Naive thymus-derived CD4-positive, alpha-beta T cell (primary cell): ENCODE results near the gene BNIPL. TPM values are rescaled to one million over a fixed set of nuclear protein-coding genes. Genes with fewer than 3 reads are reported as not detected.

Experiments
- ATAC-seq: fragments of 150-1000 bp; cut with Tn5 transposase; 2 replicates; pipeline ENCODE4 v1.10.0; 2021; ENCODE audit warnings: mild to moderate bottlenecking, moderate library complexity
- CTCF ChIA-PET: fragments of 350-600 bp; sonication (Branson Sonifier 250); formaldehyde crosslinking; loops from one replicate; lab custom pipeline; 2021; ENCODE audit warnings: antibody characterized with exemption; lab: Charles Lee
- POLR2A ChIA-PET: fragments of 350-600 bp; sonication (Branson Sonifier 250); formaldehyde crosslinking; loops from one replicate; lab custom pipeline; 2021; ENCODE audit warnings: antibody characterized with exemption, inconsistent platforms; lab: Charles Lee
- DNase-seq, 9 donors: peaks; one replicate each; pipeline versions ENCODE4 v3.0.0 to v3.0.0-alpha.2; 2020 to 2022; ENCODE audit warnings: mixed read lengths in 1 of 9
- H3K27ac ChIP-seq: one replicate; pipeline ENCODE4 v1.7.0; 2013; ENCODE audit warnings: mild to moderate bottlenecking, low read depth, low read length, moderate library complexity
- H3K27me3 ChIP-seq, 2 donors: one replicate each; pipeline ENCODE4 v1.7.0; 2013; ENCODE audit warnings: low read length in 2 of 2, mild to moderate bottlenecking in 2 of 2, moderate library complexity in 2 of 2; ENCODE audit not compliant: control insufficient read depth in 2 of 2, insufficient read depth in 2 of 2
- H3K36me3 ChIP-seq, 3 experiments: 1 replicate in 2 of 3; 2 replicates in 1 of 3; pipeline ENCODE4 v1.7.0; 2013; ENCODE audit warnings: low read length in 3 of 3, mild to moderate bottlenecking in 3 of 3, moderate library complexity in 1 of 3; ENCODE audit not compliant: insufficient read depth in 3 of 3, control insufficient read depth in 2 of 3
- H3K4me1 ChIP-seq, 2 donors: one replicate each; pipeline ENCODE4 v1.7.0; 2013; ENCODE audit warnings: low read length in 2 of 2, mild to moderate bottlenecking in 2 of 2, moderate library complexity in 1 of 2; ENCODE audit not compliant: control insufficient read depth in 2 of 2, insufficient read depth in 2 of 2
- H3K4me3 ChIP-seq: 2 replicates; pipeline ENCODE4 v1.7.0; 2013; ENCODE audit warnings: mild to moderate bottlenecking, low read length
- H3K9me3 ChIP-seq, 3 experiments: 1 replicate in 2 of 3; 2 replicates in 1 of 3; pipeline ENCODE4 v1.7.0; 2013; ENCODE audit warnings: low read length in 3 of 3; ENCODE audit not compliant: control insufficient read depth in 2 of 3
- H3K27ac Mint-ChIP-seq, 9 donors: one replicate each; pipeline ENCODE4 v1.8.0; 2020 to 2022; ENCODE audit warnings: mixed read lengths in 9 of 9, mild to moderate bottlenecking in 8 of 9, moderate library complexity in 5 of 9, inconsistent platforms in 2 of 9
- H3K27me3 Mint-ChIP-seq, 5 donors: one replicate each; pipeline ENCODE4 v1.8.0; 2021 to 2022; ENCODE audit warnings: mixed read lengths in 5 of 5, mild to moderate bottlenecking in 1 of 5
- H3K36me3 Mint-ChIP-seq, 5 donors: one replicate each; pipeline ENCODE4 v1.8.0; 2020 to 2022; ENCODE audit warnings: mixed read lengths in 5 of 5, mild to moderate bottlenecking in 3 of 5, inconsistent platforms in 1 of 5
- H3K4me1 Mint-ChIP-seq, 7 donors: one replicate each; pipeline ENCODE4 v1.8.0; 2020 to 2022; ENCODE audit warnings: mixed read lengths in 7 of 7, mild to moderate bottlenecking in 3 of 7, inconsistent platforms in 1 of 7
- H3K4me3 Mint-ChIP-seq, 10 donors: one replicate each; pipeline ENCODE4 v1.8.0; 2020 to 2022; ENCODE audit warnings: mild to moderate bottlenecking in 10 of 10, mixed read lengths in 10 of 10, moderate library complexity in 6 of 10, inconsistent platforms in 2 of 10
- H3K9me3 Mint-ChIP-seq, 11 donors: one replicate each; pipeline ENCODE4 v1.8.0; 2020 to 2022; ENCODE audit warnings: mixed read lengths in 11 of 11, mild to moderate bottlenecking in 4 of 11, inconsistent platforms in 1 of 11, moderate library complexity in 1 of 11
- intact Hi-C, 2 donors: fragments of 100-400 bp; cut with micrococcal nuclease; formaldehyde crosslinking; loops; one replicate each; pipeline ENCODE4 v1.15.1; 2023
- polyA plus RNA-seq, 2 donors: library from polyadenylated mRNA; unstranded; fragments of 300-500 nt; fragmentation: Illumina TruSeq; gene quantifications; one replicate each; pipeline ENCODE4 v1.2.3, GENCODE V29; 2021
- total RNA-seq, 6 experiments: library from RNA in 5 of 6; stranded (reverse) in 5 of 6; gene quantifications; 1 replicate in 5 of 6; 2 replicates in 1 of 6; pipeline ENCODE4 v1.2.3 and lab custom pipeline; 2021 to 2026

BNIPL gene
- total and polyA plus RNA-seq, 7 experiments from 2014 or later = 0.08 to 9.4 (median 1.0) TPM

- H3K27me3 Mint-ChIP-seq = no peaks in the 10 kb centered on the region
- peaks cover 39 to 55% of the 10 kb centered on the region in 2 donors for H3K4me1 ChIP-seq
- peak within 1 kb of the TSS; percentile 88 for H3K4me3 ChIP-seq
- H3K27ac ChIP-seq = peak within 1 kb of the TSS; percentile 96
- peaks cover 5 to 19% (median 6%) of the 10 kb centered on the region in 5 donors for H3K36me3 Mint-ChIP-seq
- ATAC-seq = peak; percentile 23
- peak within 1 kb of the TSS; percentile 92 to 99 (median 97) for H3K27ac Mint-ChIP-seq
- peaks cover 51 to 87% (median 83%) of the 10 kb centered on the region in 7 donors for H3K4me1 Mint-ChIP-seq
- no peaks in the 10 kb centered on the region for H3K27me3 ChIP-seq
- DNase-seq = peak in 5 of 9 donors; percentile 20 to 36 (median 33)
- intact Hi-C loops = loop anchor here (1.0 to 10.0 kb wide), 7 partner anchors 27 to 739 kb away; partner anchors contain the start of genes APH1A (in 1 of the 2), CERS2 (in 1 of the 2), PSMD4 (in 1 of the 2) and TNFAIP8L2 (in 1 of the 2)
- no peaks in the 10 kb centered on the region for H3K9me3 Mint-ChIP-seq
- ChIA-PET POLR2A (interaction anchor here (0.5 to 4.5 kb wide), 19 partner anchors 9 to 1119 kb away, joined by 3 to 40 read pairs (median 6); partner anchors contain the start of genes ANXA9, C1orf56, CDC42SE1 and CERS2), CTCF (interaction anchor here (0.6 to 3.5 kb wide), 12 partner anchors 12 to 241 kb away, joined by 3 to 30 read pairs (median 4); partner anchors contain the start of genes ANXA9, CERS2 and CTSS)
- H3K9me3 ChIP-seq = no peaks in the 10 kb centered on the region
- H3K4me3 Mint-ChIP-seq = peak within 1 kb of the TSS; percentile 91 to 100 (median 97)
- H3K36me3 ChIP-seq = peaks cover 0 to 8% (median under 1%) of the 10 kb centered on the region in 3 experiments
Measured at GRCh38 chr1:151006327-151007052, 29.9 kb upstream of the BNIPL start, which contains the start of gene MINDY1. TSS of gene MINDY1 (minus strand) at chr1:151006902. CDS start at chr1:151002617, 4,285 bp downstream.

- H3K4me1 ChIP-seq = peaks cover 36 to 47% of the 10 kb centered on the region in 2 donors
- Mint-ChIP-seq H3K36me3 (peaks cover 0 to 12% (median 0%) of the 10 kb centered on the region in 5 donors), H3K9me3 (no peaks in the 10 kb centered on the region), H3K4me3 (peak overlapping the region; percentile 91 to 100 (median 97)), H3K4me1 (peaks cover 43 to 84% (median 73%) of the 10 kb centered on the region in 7 donors), H3K27me3 (no peaks in the 10 kb centered on the region), H3K27ac (peak overlapping the region; percentile 92 to 99 (median 97))
- ChIA-PET CTCF (interaction anchor here (0.6 to 3.5 kb wide), 4 partner anchors 13 to 148 kb away, joined by 3 to 30 read pairs (median 16); no protein-coding TSS in a partner anchor), POLR2A (interaction anchor here (0.7 to 3.6 kb wide), 5 partner anchors 25 to 149 kb away, joined by 3 to 40 read pairs (median 11); partner anchors contain the start of genes CDC42SE1, CERS2, MLLT11 and TNFAIP8L2)
- H3K36me3 ChIP-seq = peaks cover 0 to under 1% (median 0%) of the 10 kb centered on the region in 3 experiments
- no peaks in the 10 kb centered on the region for H3K9me3 ChIP-seq
- no peaks in the 10 kb centered on the region for H3K27me3 ChIP-seq
- peak overlapping the region; percentile 88 for H3K4me3 ChIP-seq
- ATAC-seq = no peak
- DNase-seq = no peak
- intact Hi-C loops = loop anchor here (1.0 to 10.0 kb wide), 14 partner anchors 16 to 741 kb away; partner anchors contain the start of genes SETDB1 (in 2 of the 2), APH1A (in 1 of the 2), ARNT (in 1 of the 2) and CDC42SE1 (in 1 of the 2)
- H3K27ac ChIP-seq = peak overlapping the region; percentile 96
Measured at GRCh38 chr1:151007853-151008243, 28.5 kb upstream of the BNIPL start.

GRCh38 chr1:151008244-151009205 is 27.9 kb upstream of the BNIPL start, which contains the start of gene PRUNE1:
TSS of gene PRUNE1 (plus strand) at chr1:151008449. CDS start at chr1:151008633, 184 bp downstream.
- H3K27ac ChIP-seq = peak within 1 kb of the TSS; percentile 96
- H3K4me1 ChIP-seq = peaks cover 32 to 45% of the 10 kb centered on the region in 2 donors
- H3K9me3 Mint-ChIP-seq = no peaks in the 10 kb centered on the region
- peaks cover 0 to 7% (median 0%) of the 10 kb centered on the region in 3 experiments for H3K36me3 ChIP-seq
- peak within 1 kb of the TSS; percentile 92 to 99 (median 97) for H3K27ac Mint-ChIP-seq
- ChIA-PET POLR2A (interaction anchor here (0.5 to 3.2 kb wide), 8 partner anchors 26 to 867 kb away, joined by 3 to 12 read pairs (median 3); partner anchors contain the start of gene TNFAIP8L2), CTCF (interaction anchor here (0.7 to 1.0 kb wide), 2 partner anchors 16 to 49 kb away, joined by 3 read pairs; no protein-coding TSS in a partner anchor)
- H3K4me1 Mint-ChIP-seq = peaks cover 48 to 86% (median 71%) of the 10 kb centered on the region in 7 donors
- peaks cover 0 to 12% (median 0%) of the 10 kb centered on the region in 5 donors for H3K36me3 Mint-ChIP-seq
- DNase-seq = peak; percentile 87 to 98 (median 92)
- ATAC-seq = peak; percentile 96
- H3K27me3 ChIP-seq = no peaks in the 10 kb centered on the region
- no peaks in the 10 kb centered on the region for H3K27me3 Mint-ChIP-seq
- peak within 1 kb of the TSS; percentile 91 to 100 (median 97) for H3K4me3 Mint-ChIP-seq
- H3K4me3 ChIP-seq = peak within 1 kb of the TSS; percentile 88
- no peaks in the 10 kb centered on the region for H3K9me3 ChIP-seq
- intact Hi-C loops = loop anchor here (1.0 to 10.0 kb wide), 14 partner anchors 16 to 741 kb away; partner anchors contain the start of genes SETDB1 (in 2 of the 2), APH1A (in 1 of the 2), ARNT (in 1 of the 2) and CDC42SE1 (in 1 of the 2)

- peak overlapping the region; percentile 88 for H3K4me3 ChIP-seq
- Mint-ChIP-seq H3K27ac (peak overlapping the region; percentile 92 to 99 (median 97)), H3K4me1 (peaks cover 52 to 85% (median 71%) of the 10 kb centered on the region in 7 donors), H3K36me3 (peaks cover 0 to 12% (median 0%) of the 10 kb centered on the region in 5 donors), H3K9me3 (no peaks in the 10 kb centered on the region), H3K4me3 (peak overlapping the region; percentile 91 to 100 (median 97)), H3K27me3 (no peaks in the 10 kb centered on the region)
- peak overlapping the region; percentile 96 for H3K27ac ChIP-seq
- no peaks in the 10 kb centered on the region for H3K9me3 ChIP-seq
- no peak for ATAC-seq
- peaks cover 32 to 43% of the 10 kb centered on the region in 2 donors for H3K4me1 ChIP-seq
- intact Hi-C loops = loop anchor here in 1 of 2 donors (5.0 to 10.0 kb wide), 5 partner anchors 148 to 742 kb away; partner anchors contain the start of genes APH1A, PSMD4 and TNFAIP8L2
- POLR2A ChIA-PET = interaction anchor here (0.7 to 3.2 kb wide), 4 partner anchors 33 to 380 kb away, joined by 3 to 12 read pairs (median 4); partner anchors contain the start of genes ENSA and TNFAIP8L2
- no peaks in the 10 kb centered on the region for H3K27me3 ChIP-seq
- DNase-seq = no peak
- CTCF ChIA-PET = interaction anchor here (0.7 kb wide), 1 partner anchor 48 kb away, joined by 3 read pairs; no protein-coding TSS in a partner anchor
- H3K36me3 ChIP-seq = peaks cover 0 to 8% (median 0%) of the 10 kb centered on the region in 3 experiments
Measured at GRCh38 chr1:151009206-151009587, 27.2 kb upstream of the BNIPL start.

GRCh38 chr1:151009674-151010345 is 26.6 kb upstream of the BNIPL start:
- ChIA-PET CTCF (interaction anchor here (0.7 kb wide), 1 partner anchor 48 kb away, joined by 3 read pairs; no protein-coding TSS in a partner anchor), POLR2A (interaction anchor here (0.7 to 3.2 kb wide), 6 partner anchors 10 to 381 kb away, joined by 3 to 12 read pairs (median 4); partner anchors contain the start of genes ENSA and TNFAIP8L2)
- ATAC-seq (no peak), DNase-seq (no peak)
- H3K27ac Mint-ChIP-seq = peak overlapping the region in 8 of 9 donors; percentile 92 to 99 (median 98)
- H3K36me3 Mint-ChIP-seq = peaks cover 0 to 12% (median 0%) of the 10 kb centered on the region in 5 donors
- H3K4me3 ChIP-seq = peak overlapping the region; percentile 88
- H3K9me3 Mint-ChIP-seq = no peaks in the 10 kb centered on the region
- H3K27me3 Mint-ChIP-seq = no peaks in the 10 kb centered on the region
- no peaks in the 10 kb centered on the region for H3K9me3 ChIP-seq
- peak overlapping the region; percentile 91 to 100 (median 97) for H3K4me3 Mint-ChIP-seq
- intact Hi-C loops = loop anchor here in 1 of 2 donors (5.0 to 10.0 kb wide), 5 partner anchors 147 to 743 kb away; partner anchors contain the start of genes APH1A, PSMD4 and TNFAIP8L2
- peaks cover 51 to 87% (median 71%) of the 10 kb centered on the region in 7 donors for H3K4me1 Mint-ChIP-seq
- peaks cover 32 to 42% of the 10 kb centered on the region in 2 donors for H3K4me1 ChIP-seq
- no peaks in the 10 kb centered on the region for H3K27me3 ChIP-seq
- H3K36me3 ChIP-seq = peaks cover 0 to 8% (median 0%) of the 10 kb centered on the region in 3 experiments
- H3K27ac ChIP-seq = peak overlapping the region; percentile 96
